Measurements from ENCODE around the gene THAP4.
"Not testable (repeated sequence)": the region's sequence is repeated elsewhere in the genome, so short reads cannot be mapped to it uniquely, and the experiment has no call there.

Gene THAP4

GRCh38 chr2:241566468-241566867 is 70.5 kb downstream of the THAP4 start:
- no peak overlapping the region for H3K4me3 ChIP-seq
- no peak for TF ChIP-seq CTCF (IDR thresholded peaks at IDR 0.05)
- H3K9me3 ChIP-seq = no peaks in the 10 kb centered on the region
- H3K27ac ChIP-seq = no peak overlapping the region
- intact Hi-C loops (cut with DNase I; ENCODE audit: low total_unique reads) = no loop called here
- peak in 1 of 2 donors; percentile 15 for DNase-seq
- H3K27me3 ChIP-seq = no peaks in the 10 kb centered on the region
- peaks cover 0 to 30% (median 8%) of the 10 kb centered on the region in 4 donors for H3K4me1 ChIP-seq
- peaks cover 0 to 24% (median 0%) of the 10 kb centered on the region in 3 donors for H3K36me3 ChIP-seq

GRCh38 chr2:241566021-241566420 is 70.9 kb downstream of the THAP4 start:
- H3K27ac ChIP-seq; H3K27me3 ChIP-seq; H3K9me3 ChIP-seq; intact Hi-C loops (cut with DNase I; ENCODE audit: low total_unique reads); H3K4me3 ChIP-seq: not testable (repeated sequence)
- peaks cover 0 to 20% (median 0%) of the 10 kb centered on the region in 3 donors for H3K36me3 ChIP-seq
- DNase-seq = peak in 1 of 2 donors; percentile 19
- H3K4me1 ChIP-seq = peaks cover 0 to 33% (median 11%) of the 10 kb centered on the region in 4 donors

GRCh38 chr2:241565411-241565810 is 71.5 kb downstream of the THAP4 start:
- TF ChIP-seq CTCF (IDR thresholded peaks at IDR 0.05) = no peak
- peaks cover 0 to 39% (median 17%) of the 10 kb centered on the region in 4 donors for H3K4me1 ChIP-seq
- intact Hi-C loops (cut with DNase I; ENCODE audit: low total_unique reads) = no loop called here
- no peaks in the 10 kb centered on the region for H3K27me3 ChIP-seq
- H3K9me3 ChIP-seq = no peaks in the 10 kb centered on the region
- no peak overlapping the region for H3K27ac ChIP-seq
- no peak overlapping the region for H3K4me3 ChIP-seq
- H3K36me3 ChIP-seq = peaks cover 0 to 18% (median 0%) of the 10 kb centered on the region in 3 donors
- peak in 1 of 2 donors; percentile 51 for DNase-seq

- TF ChIP-seq CTCF (IDR thresholded peaks at IDR 0.05) = no peak
- Histone ChIP-seq H3K27ac (no peak overlapping the region), H3K36me3 (peaks cover 0 to 15% (median 0%) of the 10 kb centered on the region in 3 donors), H3K4me3 (no peak overlapping the region), H3K27me3 (peaks cover 0 to 5% of the 10 kb centered on the region in 2 donors), H3K9me3 (no peaks in the 10 kb centered on the region), H3K4me1 (peaks cover 0 to 45% (median 23%) of the 10 kb centered on the region in 4 donors)
- intact Hi-C loops (cut with DNase I; ENCODE audit: low total_unique reads) = loop anchor here (5.0 kb wide), 1 partner anchor 58 kb away; the partner anchor contains the start of gene STK25
- peak in 1 of 2 donors; percentile 61 for DNase-seq
Observed at GRCh38 chr2:241564596-241565410, 72.2 kb downstream of the THAP4 start.

GRCh38 chr2:241563981-241564595 is 72.9 kb downstream of the THAP4 start:
- no peak overlapping the region for H3K27ac ChIP-seq
- no peak overlapping the region for H3K4me3 ChIP-seq
- peaks cover 0 to 53% (median 30%) of the 10 kb centered on the region in 4 donors for H3K4me1 ChIP-seq
- no peak for TF ChIP-seq CTCF (IDR thresholded peaks at IDR 0.05)
- H3K36me3 ChIP-seq = peaks cover 0 to 11% (median 0%) of the 10 kb centered on the region in 3 donors
- intact Hi-C loops (cut with DNase I; ENCODE audit: low total_unique reads) = loop anchor here (5.0 kb wide), 1 partner anchor 57 kb away; the partner anchor contains the start of gene STK25
- peak in 1 of 2 donors; percentile 62 for DNase-seq
- H3K9me3 ChIP-seq = no peaks in the 10 kb centered on the region
- peaks cover 0 to 12% of the 10 kb centered on the region in 2 donors for H3K27me3 ChIP-seq

GRCh38 chr2:241563571-241563980 is 73.4 kb downstream of the THAP4 start:
- H3K4me1 ChIP-seq = peaks cover 0 to 54% (median 33%) of the 10 kb centered on the region in 4 donors
- no peak for TF ChIP-seq CTCF (IDR thresholded peaks at IDR 0.05)
- peaks cover 0 to 17% of the 10 kb centered on the region in 2 donors for H3K27me3 ChIP-seq
- intact Hi-C loops (cut with DNase I; ENCODE audit: low total_unique reads) = loop anchor here (5.0 kb wide), 1 partner anchor 56 kb away; the partner anchor contains the start of gene STK25
- no peak overlapping the region for H3K27ac ChIP-seq
- no peak for DNase-seq
- no peaks in the 10 kb centered on the region for H3K9me3 ChIP-seq
- H3K36me3 ChIP-seq = peaks cover 0 to 8% (median 0%) of the 10 kb centered on the region in 3 donors
- H3K4me3 ChIP-seq = no peak overlapping the region
